Activated CD4-positive, alpha-beta T cell treated with anti-CD3 and anti-CD28 coated beads, Interleukin-2, amount 50 U/mL, for 24 hours (primary cell): Measurements from ENCODE around the gene BANK1.

Experiments used
- DNase-seq, 2 donors: peaks; one replicate each; pipeline ENCODE4 v3.0.0-alpha.2; 2020; ENCODE audit warnings: low read depth in 1 of 2, low spot score in 1 of 2

Gene BANK1

GRCh38 chr4:101818362-101818761 is 27.8 kb downstream of the BANK1 start:
- no peak for DNase-seq

GRCh38 chr4:101823864-101824263 is 33.3 kb downstream of the BANK1 start:
- DNase-seq: no peak

- DNase-seq: no peak
Observed at GRCh38 chr4:101824500-101824899, 34.0 kb downstream of the BANK1 start.

GRCh38 chr4:101825953-101826352 is 35.4 kb downstream of the BANK1 start:
- DNase-seq: no peak

- no peak for DNase-seq
Observed at GRCh38 chr4:101831816-101832215, 41.3 kb downstream of the BANK1 start.

- no peak for DNase-seq
Observed at GRCh38 chr4:101833480-101833879, 43.0 kb downstream of the BANK1 start.

- no peak for DNase-seq
Observed at GRCh38 chr4:101835121-101835904, 44.8 kb downstream of the BANK1 start.

GRCh38 chr4:101843054-101843453 is 52.5 kb downstream of the BANK1 start:
- no peak for DNase-seq

GRCh38 chr4:101846550-101846949 is 56.0 kb downstream of the BANK1 start:
- DNase-seq: no peak

GRCh38 chr4:101850698-101851097 is 60.2 kb downstream of the BANK1 start:
- DNase-seq: no peak

GRCh38 chr4:101851672-101852071 is 61.1 kb downstream of the BANK1 start:
- DNase-seq: no peak

GRCh38 chr4:101853028-101853427 is 62.5 kb downstream of the BANK1 start:
- DNase-seq: no peak

- DNase-seq: no peak
Observed at GRCh38 chr4:101853691-101854090, 63.2 kb downstream of the BANK1 start.

- no peak for DNase-seq
Observed at GRCh38 chr4:101855239-101855638, 64.7 kb downstream of the BANK1 start.

GRCh38 chr4:101856149-101856548 is 65.6 kb downstream of the BANK1 start:
- DNase-seq: no peak

GRCh38 chr4:101857176-101857575 is 66.6 kb downstream of the BANK1 start:
- no peak for DNase-seq

- DNase-seq: no peak
Observed at GRCh38 chr4:101858641-101859040, 68.1 kb downstream of the BANK1 start.

- DNase-seq: no peak
Observed at GRCh38 chr4:101862595-101862994, 72.1 kb downstream of the BANK1 start.

GRCh38 chr4:101864660-101865059 is 74.1 kb downstream of the BANK1 start:
- no peak for DNase-seq

- DNase-seq: no peak
Observed at GRCh38 chr4:101865501-101866062, 75.1 kb downstream of the BANK1 start.

GRCh38 chr4:101870874-101871273 is 80.3 kb downstream of the BANK1 start:
- no peak for DNase-seq

- DNase-seq: no peak
Observed at GRCh38 chr4:101871962-101872676, 81.6 kb downstream of the BANK1 start.
